Measurements from ENCODE around the gene DPM3.
A peak's percentile ranks its signal among the peaks of the same experiment; 100 is the strongest.
"Not testable (repeated sequence)": the region's sequence is repeated elsewhere in the genome, so short reads cannot be mapped to it uniquely, and the experiment has no call there.

Gene DPM3

DNA sequence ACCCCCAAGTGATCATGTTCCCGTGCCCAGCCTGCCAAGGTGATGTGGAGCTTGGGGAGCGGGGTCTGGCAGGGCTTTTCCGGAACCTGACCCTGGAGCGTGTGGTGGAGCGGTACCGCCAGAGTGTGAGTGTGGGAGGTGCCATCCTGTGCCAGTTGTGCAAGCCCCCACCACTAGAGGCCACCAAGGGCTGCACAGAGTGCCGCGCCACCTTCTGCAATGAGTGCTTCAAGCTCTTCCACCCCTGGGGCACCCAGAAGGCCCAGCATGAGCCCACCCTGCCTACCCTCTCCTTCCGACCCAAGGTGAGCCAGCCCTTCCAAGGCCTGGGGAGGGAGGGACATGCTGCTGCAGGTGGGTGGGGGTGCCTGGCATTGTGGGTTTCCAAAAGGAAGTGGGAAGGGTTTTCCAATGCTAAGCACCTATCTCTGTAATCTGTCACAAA lies 35.6 kb upstream of the DPM3 start:
- DNase-seq: peak in 10 of 56 donors; percentile 17 to 49 (median 30)

DNA sequence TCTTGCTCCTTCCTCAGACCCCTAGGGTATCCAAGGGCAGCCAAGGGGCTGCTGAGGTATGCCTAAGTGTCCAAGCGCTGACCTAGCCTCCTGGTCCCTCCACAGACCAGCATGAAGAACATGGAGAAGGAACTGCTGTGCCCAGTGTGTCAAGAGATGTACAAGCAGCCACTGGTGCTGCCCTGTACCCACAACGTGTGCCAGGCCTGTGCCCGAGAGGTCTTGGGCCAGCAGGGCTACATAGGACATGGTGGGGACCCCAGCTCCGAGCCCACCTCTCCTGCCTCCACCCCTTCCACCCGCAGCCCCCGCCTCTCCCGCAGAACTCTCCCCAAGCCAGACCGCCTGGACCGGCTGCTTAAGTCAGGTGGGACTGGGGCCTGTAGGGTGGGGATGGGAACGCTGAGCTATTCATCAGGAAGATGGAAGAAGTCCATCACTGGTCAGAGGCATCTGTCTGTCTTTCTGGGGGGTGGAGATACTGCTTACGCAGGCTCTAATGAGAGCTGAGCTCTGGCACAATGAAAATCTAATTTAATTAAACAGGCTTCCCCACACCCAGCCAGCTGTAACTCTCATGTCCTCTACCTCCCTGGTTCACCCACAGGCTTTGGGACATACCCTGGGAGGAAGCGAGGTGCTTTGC lies 35.1 kb upstream of the DPM3 start:
- no peak for DNase-seq

DNA sequence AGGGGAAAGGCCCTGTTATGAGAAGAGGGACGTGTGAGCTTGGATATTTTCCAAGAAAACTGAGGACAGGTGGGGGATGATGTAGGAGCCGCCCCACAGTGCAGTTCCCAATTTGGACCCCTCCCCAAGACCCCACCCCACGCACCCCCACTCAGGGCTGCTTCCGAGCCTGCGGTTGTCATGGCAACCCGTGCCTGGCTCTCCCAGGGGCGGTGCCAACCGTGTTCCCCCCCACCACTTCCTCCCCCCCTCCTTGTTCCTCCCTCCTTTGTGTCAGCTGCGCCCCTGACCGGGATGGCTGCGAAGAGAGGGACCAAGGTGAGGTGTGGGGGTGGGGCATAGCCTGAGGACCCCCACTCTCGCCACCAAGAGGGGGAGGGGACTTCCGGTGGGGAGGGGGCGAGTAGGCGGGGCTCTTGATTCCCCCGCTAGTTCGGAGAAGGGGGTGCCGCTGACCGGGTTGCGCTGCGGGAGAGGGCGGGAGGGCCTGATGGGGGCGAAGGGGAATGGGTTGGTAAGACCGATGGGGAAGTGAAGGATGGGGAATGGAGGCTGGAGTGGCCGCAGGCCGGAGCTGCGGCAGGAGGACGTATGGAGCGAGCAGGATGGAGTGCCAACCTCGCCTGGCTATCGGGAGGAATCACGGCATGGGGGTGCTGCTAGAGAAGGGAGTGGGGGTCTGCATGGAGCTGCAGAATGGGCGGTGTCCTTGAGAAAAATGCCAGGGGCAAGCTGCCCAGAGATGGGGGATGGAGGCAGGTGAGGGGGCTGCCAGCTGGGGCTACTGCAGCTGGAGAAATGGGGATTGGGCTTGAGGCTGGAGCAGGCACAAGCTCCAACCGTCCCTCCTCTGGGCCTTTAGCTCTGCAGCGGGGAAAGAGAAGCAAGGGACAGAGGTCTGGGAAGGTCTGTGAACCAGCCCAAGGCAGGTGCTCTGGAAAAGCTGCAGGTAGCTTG lies 34.3 kb upstream of the DPM3 start:
- DNase-seq: peak in 38 of 56 donors; percentile 20 to 76 (median 49)

DNA sequence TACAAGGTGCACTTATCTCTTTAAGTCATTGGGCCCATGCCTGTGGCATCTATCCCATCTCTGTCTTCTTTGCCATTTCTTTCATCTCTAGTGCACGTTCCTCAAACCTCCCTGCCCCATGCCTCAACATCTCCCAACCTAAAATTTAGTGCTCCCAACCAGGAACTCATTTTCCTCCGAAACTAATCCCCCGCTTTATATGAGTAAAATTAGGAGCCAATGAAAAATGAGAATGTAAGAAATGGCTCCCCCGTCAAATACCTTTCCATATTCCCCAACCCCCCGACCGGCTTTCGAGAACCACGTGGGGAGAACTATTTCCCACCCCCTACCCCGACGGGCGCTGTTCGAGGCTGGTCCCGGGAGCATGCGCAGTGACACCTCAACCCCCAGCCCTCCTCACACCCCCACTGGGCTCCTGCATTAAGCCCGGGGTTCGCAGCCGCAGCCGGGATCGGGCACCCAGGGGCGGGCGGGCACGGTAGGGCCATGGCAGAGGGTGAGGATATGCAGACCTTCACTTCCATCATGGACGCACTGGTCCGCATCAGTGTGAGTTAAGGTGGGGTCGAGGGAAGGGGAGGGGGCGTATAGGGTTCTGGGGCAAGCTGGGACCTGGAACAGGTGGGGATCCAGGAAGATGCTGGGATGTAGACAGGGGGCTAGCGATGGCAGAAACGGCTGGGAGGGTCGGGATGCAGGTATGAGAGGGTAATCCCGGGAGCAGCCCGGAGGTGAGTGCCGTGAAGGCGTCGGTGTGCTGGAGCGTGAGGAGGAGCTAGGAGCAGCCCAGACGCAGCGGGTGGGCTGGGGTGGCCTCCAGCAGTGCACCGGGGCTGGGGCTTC lies 33.4 kb upstream of the DPM3 start, which contains the start of gene TRIM46:
Gene TRIM46 (plus strand): TSS at position 372 of the 846 bp plus-strand sequence. CDS start 118 bp downstream, at position 490.
- peak in 48 of 56 donors; percentile 24 to 88 (median 60) for DNase-seq

DNA sequence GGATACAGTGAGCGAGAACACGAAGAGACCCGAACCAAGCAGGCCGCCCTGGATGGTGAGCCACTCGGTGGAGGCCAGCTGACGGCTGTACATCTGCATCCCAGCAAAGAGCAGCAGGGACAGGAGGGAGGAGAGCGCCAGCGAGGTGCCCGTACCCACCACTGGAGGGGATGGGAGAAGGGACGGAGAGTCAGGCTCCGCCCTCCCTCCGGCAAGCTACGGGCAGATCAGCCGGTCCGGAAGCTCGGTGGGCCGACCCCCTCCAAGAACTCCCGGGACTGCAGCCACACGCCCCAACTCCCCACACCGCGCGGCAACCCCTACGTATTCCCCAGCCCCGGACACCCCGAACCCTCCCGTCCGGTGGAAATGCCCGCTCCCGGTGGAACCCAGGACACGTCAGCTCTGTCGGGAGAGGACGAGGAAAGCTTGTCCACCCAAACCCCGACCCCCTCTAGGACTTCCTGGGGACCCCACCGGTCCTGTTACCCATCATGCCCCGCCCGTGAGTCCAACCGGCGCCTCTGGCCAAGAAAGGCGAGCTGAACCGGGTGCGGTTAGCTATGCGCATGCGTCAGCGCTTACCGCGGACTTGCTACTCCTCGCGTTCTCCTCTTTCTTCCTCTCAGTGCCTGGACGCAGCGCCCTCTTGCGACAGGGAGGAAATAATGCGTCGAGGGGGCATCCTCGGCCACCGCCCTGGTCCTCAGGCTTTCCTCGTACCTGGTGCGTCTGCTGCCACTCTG lies 32.6 kb upstream of the DPM3 start, which contains the start of gene KRTCAP2:
Gene KRTCAP2 (minus strand): TSS at position 573 of the 746 bp plus-strand sequence. CDS start 80 bp downstream, at position 493.
- DNase-seq: peak; percentile 61 to 96 (median 89)

DNA sequence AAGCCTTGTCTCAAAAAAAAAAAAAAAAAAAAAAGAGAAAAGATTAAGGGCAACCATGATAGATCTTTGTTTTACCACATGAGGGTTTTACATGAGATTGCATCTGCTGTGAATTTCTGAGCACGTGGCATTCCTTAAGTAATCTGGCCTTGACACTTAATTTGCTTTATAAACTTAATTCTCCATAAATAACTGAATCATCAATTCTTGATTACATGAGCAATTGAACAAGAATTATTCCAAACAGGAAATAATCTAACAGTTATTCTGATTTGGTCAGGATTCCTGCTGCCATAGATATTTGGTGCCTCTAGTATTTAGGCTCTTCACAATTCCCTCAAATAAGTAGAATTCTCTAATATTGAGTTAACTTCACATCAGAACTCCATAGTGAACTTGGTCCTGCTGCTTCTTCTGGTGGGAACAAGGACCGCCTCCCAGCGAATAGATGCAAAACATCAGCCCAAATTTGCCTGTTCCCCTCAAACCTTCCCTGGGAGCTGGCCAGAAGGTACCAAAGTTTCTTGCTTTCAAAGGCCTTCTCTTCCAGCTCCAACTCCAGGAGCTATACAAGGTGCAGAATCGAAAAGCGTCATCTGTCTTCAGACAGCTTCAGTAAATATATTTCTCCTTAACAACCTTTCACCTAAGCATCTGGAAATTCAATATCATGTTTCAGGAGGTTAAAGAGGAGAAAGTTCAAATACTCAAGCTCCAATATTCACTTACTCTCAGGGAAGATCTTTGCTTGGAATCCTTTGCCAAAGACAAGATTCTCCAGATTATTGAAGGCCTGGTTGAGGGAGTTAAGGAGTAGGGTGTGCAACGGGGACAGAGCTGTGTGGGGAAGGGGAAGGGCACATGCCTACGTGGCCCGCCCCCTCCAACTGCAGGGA lies 31.8 kb upstream of the DPM3 start:
- DNase-seq: no peak

DNA sequence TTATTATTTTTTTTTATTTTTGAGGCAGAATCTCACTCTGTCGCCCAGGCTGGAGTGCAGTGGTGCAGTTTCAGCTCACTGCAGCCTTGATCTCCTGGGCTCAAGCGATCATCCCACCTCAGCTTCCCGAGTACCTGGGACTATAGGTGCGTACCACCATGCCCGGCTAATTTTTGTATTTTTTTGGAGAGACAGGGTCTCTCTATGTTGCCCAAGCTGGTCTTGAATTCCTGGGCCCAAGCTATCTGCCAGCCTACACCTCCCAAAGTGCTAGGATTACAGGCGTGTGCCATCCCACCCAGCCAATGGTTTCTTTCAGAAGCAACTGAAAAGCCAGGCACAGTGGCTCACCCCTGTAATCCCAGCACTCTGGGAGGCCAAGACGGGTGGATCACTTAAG lies 30.5 kb upstream of the DPM3 start:
- no peak for DNase-seq

DNA sequence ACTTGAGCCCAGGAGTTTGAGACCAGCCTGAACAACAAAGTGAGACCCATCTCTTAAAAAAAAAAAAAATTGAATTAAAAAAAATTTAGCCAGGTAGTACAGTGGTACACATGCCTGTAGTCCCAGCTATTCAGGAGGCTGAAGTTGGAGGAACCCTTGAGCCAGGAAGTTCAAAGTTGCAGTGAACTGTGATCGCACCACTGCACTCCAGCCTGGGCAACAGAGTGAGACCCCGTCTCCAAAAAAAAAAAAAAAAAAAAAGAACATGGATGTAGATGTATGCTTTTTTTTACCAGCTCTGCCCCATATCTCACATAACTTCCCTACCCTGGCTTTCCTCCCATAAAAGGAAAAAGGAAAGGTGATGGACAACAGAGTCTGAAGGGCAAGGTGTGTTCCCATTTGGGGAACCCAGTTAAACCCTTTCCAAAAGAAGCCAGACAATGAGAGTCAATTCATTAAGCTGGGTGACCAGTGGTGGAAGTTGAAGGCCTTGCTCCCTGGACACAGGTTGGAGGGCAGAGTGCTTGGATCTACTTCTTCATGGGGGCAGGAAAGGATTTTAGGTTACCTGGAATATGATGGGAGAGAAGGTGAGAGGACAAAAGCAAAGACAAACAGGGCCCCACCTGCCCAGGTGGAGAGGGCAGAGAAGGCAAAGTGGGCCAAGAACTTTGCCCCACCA lies 29.9 kb upstream of the DPM3 start:
- DNase-seq: no peak

DNA sequence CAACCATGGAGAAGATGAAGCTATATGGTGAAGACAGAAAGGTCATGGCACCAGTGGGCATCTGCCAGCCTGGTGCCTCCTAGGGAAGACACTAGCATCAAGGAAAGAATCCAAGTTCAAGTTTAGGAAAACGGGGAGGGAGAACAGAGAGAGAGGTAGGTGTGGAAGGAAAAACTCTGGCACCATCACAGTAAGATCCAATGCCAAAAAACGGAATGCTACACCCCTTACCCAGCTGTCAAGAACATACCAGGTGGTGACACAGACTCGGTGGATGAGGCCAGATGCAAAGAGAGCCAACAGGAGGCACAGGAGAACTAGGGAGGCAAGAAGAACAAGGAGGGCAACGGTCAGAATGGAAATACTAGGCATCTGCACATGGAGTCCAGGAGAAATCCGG lies 29.2 kb upstream of the DPM3 start:
- DNase-seq: no peak

DNA sequence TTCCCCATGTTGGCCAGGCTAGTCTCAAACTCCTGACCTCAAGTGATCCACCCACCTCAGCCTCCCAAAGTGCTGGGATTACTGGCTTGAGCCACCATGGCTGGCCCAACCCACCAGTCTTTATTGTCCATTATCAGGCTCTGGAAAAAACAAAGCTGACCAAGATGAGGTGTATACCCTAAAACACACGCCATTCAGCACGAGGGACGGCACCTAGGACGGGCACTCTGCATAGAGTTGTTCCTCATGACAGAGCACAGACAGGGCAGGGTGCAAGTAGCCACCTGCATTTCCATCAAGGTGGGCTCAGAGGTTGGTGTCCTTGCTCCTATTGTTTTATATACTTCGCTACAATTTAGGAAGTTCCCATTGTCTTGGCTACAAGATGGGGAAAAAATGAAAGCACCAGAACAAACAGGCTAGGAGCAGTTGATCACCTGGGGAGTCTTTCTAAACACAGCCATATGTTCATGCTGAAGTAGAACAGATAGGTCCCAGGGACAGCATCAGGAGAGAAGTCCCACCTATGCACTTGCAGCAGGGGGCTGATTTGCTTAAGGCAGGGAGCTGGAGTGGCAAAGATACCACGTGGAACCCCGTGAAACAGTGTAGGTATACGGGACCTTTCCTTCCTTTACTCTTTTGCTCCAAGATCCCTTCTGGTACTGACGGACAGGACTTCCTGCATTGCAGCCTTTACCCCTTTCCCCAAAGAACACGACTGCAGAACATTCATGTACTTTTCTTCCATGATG lies 28.3 kb upstream of the DPM3 start:
- no peak for DNase-seq

DNA sequence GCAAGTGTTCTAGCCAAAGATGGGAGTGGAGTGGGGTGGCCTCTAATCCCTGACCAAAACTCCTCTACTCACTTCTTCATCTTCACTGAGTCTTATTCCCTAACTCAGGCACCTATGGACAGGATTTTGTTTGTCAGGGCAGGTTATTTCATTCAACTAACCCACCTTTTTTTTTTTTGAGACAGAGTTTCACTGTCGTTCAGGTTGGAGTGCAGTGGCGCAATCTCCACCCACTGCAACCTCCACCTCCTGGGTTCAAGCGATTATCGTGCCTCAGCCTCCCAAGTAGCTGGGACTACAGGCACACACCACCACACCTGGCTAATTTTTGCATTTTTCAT lies 27.7 kb upstream of the DPM3 start:
- DNase-seq: not testable (repeated sequence)

DNA sequence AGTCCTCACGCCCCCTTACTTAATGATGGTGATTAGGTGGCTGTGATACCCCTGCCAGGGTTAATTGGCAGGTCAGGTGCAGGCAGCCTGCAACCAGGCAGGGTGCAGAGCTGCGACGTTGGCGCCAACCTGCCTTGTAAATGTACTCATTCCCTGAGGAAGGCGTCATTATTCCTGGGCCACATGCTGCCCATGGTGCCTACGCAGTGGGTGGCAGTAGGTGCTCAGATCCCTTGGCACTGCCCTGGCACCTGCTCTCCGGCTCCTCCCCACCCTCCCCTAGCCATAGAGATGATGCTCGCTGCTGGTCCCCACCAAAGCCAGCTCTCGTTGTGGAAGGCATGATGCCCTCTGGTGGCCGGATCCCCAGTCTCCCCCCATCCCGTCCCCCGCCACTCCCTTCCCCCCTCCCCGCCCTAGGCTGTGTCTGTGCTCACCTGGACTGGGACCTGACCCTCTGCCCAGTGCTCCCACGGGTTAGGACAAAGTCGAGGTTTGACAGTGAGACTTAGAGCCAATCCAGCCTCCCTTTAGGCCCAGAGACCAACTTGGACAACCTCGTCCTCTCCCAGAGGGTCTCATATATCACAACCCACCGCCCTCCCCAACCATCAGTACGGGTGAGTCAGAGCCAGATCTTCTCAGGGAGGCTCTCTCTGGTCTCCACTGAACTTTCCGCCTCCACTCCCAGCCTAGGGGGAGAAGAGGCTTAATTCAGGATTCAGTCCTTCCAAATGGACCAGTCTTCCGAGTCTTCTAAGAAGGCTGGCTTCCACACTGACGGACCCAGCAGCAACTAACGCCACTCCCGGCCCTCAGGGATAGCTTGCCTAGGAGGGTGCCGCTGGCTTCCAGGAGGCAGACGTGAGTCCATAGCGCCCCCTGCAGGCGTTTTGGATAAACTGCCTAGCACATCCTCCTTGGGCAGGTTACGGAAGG lies 27.1 kb upstream of the DPM3 start:
- peak; percentile 35 to 96 (median 80) for DNase-seq

DNA sequence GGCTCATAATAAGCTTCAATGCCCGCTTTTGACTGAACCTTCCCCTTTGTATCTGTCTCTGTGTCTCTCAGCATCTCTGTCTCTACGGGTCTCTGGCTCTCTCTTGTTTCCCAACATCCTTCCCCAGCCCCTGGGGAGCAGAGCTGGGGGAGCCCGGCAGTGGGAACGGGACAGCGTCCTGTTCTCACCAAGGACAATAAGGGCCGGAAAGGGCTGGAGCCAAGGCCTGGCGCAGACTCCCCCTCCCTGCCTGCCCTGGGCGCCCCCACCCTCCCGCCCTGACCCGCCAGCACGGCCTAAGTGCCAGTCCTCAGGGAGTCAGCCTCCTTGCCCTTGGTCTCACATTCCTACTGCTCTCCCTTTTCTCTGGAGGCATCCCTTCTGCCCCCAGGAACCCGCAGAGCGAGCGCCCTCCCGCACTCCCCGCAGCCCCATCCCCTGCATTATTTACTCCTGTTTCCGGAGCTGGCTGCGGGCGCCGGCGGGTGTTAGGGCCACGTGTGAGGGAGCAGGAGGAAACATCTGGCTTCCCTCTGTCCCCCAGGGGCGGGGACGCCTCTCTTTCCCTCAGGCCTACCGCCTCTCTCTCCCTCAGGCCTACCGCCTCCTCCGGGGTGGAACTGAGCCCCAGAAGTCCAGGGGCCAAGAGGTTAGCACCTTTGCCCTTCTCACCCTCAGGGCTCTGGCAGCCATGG lies 26.3 kb upstream of the DPM3 start:
- peak in 35 of 56 donors; percentile 21 to 66 (median 48) for DNase-seq

DNA sequence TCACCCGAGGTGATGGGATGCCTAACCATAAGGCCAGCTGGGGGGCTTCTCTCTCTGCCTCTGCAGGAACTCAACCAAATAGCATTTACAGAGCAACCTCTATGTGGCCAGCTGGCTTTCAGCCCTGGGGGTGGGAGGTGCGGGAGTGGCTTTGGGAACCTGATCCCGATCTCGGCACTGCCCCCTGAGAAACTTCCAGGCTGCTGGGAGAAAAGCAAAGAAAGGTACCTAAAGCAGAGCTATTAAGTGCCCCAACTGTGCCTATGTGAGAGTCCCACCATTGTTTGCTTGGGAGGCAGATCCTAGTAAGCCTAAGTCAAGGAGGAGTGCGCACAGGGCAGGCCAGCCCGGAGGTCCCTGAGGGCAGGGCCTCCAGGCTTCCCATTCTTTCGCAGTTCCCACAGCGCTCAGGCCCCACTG lies 25.7 kb upstream of the DPM3 start:
- no peak for DNase-seq

DNA sequence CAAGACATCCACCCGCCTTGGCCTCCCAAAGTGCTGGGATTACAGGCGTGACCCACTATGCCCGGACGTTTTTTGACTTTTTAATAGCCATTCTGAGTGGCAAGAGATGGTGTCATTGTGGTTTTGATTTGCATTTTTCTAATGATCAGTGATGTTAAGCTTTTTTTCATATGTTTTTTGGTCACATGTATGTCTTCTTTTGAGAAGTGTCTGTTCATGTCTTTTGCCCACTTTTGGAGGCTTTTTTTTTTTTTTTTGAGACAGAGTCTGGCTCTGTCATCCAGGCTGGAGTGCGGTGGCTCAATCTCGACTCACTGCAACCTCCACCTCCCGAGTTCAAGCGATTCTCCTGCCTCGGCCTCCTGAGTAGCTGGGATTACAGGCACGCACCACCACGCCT lies 24.3 kb upstream of the DPM3 start:
- not testable (repeated sequence) for DNase-seq

DNA sequence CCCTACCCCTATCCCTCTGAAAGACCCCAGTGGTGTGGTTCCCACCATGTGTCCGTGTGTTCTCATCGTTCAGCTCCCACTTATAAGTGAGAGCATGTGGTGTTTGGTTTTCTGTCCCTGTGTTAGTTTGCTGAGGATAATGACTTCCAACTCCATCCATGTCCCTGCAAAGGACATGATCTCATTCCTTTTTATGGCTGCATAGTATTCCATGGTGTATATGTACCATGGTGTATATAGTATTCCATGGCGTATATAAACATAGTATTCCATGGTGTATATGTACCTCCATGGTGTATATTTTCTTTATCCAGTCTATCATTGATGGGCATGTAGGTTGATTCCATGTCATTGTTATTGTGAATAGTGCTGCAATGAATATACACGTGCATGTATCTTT lies 23.5 kb upstream of the DPM3 start:
- not testable (repeated sequence) for DNase-seq
